HG03196 (cell line): ENCODE data around the gene ELMO1.

Experiments used
- ATAC-seq: cut with Tn5 transposase; IDR thresholded peaks from one replicate; pipeline ENCODE4 v1.9.1; 2021; ENCODE audit not compliant: unreplicated experiment

The ELMO1 gene

GRCh38 chr7:37471619-37472018, 23.0 kb upstream of the ELMO1 start:
- no peak for ATAC-seq

GRCh38 chr7:37467002-37467401, 18.3 kb upstream of the ELMO1 start:
- no peak for ATAC-seq

DNA sequence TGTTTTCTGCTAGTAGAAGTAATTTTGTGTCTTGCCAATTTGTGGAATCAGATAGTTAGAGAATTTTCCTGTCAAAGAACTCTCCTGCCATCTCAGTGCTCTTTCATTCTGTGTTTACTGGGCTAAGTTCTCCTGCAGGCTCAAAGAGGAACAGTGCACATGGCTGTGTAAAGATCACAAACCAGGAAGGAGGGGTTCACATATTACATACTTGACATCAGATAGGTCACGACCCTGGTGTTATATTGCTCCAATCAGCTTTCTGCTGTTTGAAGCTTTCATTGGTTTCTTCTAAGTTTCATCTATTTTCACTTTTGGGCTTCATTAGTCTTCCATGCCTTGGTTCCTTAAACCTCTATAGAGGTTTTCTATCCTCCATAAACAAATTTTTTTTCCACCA, 13.5 kb upstream of the ELMO1 start:
- ATAC-seq: no peak

DNA sequence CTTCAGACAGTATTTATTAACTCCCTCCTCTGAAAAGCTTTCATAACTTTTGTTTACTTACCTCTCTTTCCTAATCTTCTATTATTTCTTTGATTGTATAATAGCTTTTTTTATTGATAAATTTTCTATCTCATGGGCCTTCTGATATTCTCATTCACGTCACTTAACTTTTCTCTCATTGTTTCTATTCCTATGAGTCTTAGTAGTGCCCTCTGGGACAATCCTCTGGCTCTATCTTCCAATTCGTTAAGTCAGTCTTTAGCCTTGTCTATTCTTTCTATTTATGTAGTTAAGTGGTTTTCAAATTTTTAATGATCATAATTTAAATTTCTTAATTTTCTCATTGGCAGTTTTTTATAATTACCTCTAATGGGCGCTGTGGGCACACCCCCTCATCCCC, 6.4 kb upstream of the ELMO1 start:
- ATAC-seq: no peak

DNA sequence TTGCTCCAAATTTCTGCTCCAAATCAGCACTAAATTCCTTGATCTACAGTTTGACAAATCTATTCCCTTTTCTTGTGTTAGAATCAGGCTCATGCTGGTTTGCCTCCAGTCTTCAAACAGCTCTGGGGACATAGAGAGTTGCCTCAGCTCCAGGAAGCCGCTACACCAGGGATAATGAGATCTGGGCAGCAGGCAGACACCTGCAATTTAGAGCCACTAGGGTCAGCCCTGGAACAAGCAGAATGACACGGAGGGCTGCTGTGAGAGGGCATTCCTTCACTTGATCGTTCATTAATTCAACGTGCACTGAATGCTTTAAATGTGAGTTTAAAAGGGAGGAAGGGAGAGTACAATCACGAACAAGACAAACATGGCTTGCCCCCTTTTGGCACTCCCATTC, 3.7 kb upstream of the ELMO1 start:
- no peak for ATAC-seq

DNA sequence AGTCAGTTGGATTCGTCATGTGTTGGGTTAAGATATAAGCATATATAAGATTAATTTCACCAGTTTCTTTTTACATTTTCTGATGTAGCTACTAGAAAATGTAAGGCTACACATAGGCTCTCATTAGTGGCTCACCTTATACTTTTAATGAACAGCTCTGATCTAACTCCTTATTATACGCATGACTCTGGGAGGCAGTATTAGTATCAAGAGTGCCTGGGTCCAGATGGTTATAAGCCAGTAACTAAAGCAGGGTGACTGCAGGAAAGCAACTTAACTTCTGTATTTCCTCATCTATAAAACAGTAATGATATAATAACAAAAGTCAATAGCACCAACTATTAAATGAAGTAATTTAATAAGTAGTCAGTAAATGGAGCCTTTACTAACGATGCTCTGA, 1.4 kb upstream of the ELMO1 start:
- no peak for ATAC-seq

DNA sequence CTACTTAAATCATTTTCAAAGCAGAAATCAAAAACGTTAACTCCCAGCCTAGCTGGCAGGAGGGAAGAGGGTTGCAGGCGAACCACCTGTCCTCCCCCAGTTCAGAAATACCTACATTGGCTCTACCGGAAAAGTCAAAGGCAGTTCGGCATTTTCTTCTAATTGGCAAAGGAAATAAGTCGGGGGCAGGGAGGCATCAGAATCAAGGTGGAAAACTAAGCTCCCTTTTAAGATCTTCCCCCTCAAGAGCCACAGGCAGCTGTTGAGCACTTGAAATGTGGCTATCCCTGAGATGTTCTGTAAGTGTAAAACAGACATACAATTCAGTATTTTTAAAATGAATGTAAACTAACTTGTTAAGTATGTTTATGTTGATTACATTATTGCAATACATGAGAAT, 957 bp upstream of the ELMO1 start:
- ATAC-seq: no peak

GRCh38 chr7:37448011-37448635, 541 bp downstream of the ELMO1 start:
- peak; percentile 18 for ATAC-seq

DNA sequence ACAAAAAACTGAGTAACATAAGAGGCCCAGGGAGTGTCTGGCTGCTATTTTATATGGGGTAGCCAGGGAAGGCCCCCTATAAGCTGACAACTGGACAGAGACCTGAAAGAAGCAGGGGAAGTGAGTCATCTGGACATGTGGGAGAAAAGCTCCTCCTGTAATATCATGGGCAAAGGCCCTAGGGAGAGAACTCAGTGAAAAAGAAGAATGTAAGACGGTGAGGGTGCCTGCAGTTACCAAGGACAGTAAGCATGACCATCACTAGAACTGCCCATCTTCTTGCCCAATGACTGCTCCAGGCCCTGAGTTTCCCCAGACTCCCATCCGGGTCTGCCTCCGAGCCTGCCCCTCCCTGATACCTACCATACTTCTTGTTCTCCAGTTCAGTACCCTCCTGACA, 2.3 kb downstream of the ELMO1 start:
- no peak for ATAC-seq

GRCh38 chr7:37445790-37446189, 2.9 kb downstream of the ELMO1 start:
- no peak for ATAC-seq

- no peak for ATAC-seq
Measured at GRCh38 chr7:37445064-37445723, 3.5 kb downstream of the ELMO1 start.

DNA sequence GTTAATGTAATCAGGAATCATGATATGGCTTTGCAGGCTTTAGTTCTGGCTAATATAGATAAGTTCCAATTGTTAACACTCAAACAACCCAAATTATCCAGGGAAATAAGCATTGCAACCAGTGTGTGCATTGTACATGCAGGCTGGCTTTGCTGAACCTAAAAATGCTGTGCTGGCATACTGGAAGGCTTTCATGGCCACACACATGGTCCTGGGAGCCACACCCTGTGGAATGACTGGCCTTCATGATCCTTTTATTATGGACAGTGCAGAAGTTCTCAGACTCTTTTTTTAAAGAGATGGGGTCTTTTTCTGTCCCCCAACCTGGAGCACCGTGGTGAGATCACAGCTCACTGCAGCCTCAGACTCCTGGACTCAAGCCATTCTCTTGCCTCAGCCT, 5.0 kb downstream of the ELMO1 start:
- no peak for ATAC-seq

- no peak for ATAC-seq
Measured at GRCh38 chr7:37442268-37442667, 6.4 kb downstream of the ELMO1 start.

GRCh38 chr7:37441816-37442215, 6.8 kb downstream of the ELMO1 start:
- no peak for ATAC-seq

DNA sequence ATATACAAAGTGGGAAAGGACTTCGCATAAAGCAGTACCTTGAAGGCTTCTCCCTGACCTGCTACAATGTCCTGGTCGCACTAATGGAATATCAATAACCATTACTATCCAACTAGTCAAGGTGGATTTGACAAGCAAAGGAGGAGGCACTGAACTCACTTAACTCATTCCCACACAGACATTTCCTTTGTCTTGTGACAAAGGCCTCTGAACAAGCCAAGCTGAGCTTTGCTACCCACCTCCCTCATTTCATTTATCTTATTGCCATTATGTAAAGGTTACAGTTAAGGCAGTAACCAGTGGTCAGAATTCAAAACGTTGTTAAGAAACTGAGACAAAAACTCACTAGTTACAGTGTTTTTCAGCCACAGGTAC, 7.3 kb downstream of the ELMO1 start:
- no peak for ATAC-seq

DNA sequence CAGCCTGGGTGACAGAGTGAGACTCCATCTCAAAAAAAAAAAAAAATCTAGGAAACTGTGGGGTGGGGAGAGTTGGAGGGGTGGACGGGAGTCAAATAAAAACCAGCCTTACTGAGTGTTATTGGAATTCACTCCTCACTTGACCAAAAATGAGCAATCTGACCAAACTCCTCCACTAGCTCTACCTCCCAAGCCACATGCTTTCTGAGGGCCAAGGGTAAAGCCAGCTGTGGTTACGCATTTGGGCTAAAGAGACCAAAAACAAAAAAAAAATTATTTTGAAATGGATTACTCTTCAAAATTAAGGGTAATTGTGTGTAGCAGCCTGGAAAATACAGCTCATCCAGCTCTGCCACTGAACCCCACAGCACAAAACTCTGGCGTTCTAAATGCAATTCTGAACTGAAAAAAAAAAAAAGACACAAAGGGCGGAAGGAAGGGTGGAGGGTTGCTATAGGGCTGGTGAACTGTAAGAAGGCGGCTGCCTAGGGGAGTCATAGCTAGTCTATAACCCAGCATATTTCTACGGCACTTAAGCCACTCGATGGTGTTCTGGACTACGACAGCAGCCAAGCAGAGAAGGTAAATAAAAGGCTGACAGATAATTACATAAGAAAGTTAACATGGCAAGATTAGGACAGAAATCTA, 7.8 kb downstream of the ELMO1 start:
- no peak for ATAC-seq

- ATAC-seq: no peak
Measured at GRCh38 chr7:37439653-37440026, 9.0 kb downstream of the ELMO1 start.

DNA sequence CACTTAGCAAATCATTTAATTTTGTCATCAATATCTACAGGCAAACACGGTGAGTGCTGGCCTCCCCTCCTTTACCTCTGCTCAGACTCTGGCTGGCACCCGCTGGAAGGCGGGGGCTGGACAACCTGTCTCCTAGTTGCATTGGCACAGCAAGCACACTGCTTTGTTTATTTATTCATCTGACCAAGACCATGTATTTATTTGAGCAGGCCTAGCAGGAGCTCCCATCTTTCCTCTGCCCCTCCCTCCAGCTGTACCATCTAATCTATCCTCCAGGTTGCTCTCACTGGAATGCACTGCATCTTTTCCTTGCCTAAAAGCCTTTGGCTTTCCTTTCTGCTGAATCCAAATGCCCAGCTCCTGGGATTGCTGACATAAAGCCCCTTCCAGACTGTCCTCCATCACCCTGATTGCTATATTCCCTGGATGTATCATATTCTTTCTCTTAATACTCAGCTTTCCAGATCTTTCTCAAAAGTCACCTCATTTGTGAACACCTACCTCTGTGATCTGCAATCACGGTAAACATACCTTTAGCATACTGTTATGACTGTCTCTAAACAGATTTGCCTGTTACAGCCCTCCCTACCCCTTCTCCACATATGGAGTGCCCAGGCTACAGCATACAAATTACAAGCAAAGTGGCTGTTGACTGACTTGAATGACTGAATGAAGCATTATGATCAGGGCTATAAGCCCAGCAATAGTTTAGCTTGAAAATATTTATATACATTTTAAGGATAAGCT, 9.6 kb downstream of the ELMO1 start:
- ATAC-seq: no peak

DNA sequence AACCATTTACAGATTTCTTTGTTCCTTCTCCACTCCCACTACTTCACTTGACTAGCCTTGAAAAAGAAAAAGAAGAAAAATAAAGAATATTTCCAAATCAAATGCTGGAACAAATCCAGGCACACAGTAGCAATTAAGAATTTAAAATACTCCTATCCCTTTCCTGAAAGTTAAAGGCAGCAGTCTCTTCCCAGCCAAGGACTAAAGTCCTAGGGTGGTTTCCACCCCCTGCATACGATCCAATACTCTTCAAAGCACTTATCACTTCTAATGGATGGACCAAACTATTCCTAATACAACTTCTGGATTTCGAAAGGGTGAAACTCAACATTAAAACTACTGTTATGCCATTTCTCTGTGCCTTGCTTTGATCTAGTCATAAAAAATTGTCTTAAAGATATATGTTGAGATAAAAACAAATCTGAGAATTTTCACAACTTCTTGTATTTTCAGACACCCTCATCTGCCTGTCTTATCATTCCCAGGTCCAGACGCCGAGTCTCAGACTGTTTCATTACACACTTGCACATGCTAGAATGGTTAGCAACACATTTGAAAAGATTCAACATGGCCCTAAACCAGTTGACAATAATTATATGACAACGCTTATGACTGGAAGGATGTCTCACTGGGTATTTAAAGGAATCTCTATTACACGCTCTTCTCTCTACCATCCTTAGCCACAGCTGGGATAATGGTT, 13.4 kb downstream of the ELMO1 start:
- ATAC-seq: no peak

GRCh38 chr7:37434529-37434928, 14.1 kb downstream of the ELMO1 start:
- ATAC-seq: no peak

DNA sequence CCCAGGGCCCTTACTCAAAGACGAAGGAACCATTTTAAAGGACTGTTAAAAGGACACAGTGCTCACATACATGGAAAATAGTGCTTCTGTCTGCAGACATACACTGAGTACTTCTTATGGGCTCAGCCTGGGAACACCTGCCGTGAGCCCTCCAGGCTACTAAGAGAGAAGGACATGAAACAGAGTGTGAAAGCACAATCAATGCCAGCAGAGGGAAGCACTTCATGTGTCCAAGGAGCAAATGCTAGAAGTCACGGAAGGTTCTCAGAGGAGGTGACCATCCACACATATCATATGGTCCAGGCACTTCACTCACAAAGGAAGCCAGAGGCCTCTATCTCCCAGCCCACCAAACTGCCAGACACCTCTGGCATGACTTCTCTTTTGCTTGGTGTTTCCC, 15.5 kb downstream of the ELMO1 start:
- no peak for ATAC-seq
